GM21576 (cell line): Measurements from ENCODE around the gene PTGDR.

Experiments used
- ATAC-seq: cut with Tn5 transposase; IDR thresholded peaks from one replicate; pipeline ENCODE4 v1.9.1; 2021; ENCODE audit warnings: mild to moderate bottlenecking, moderate library complexity; ENCODE audit not compliant: unreplicated experiment

Gene PTGDR

GRCh38 chr14:52267501-52268278, at the start of gene PTGDR:
Gene PTGDR, plus strand, starts transcription at chr14:52267698. Its CDS starts 117 bp downstream, at chr14:52267815.
- no peak for ATAC-seq

- ATAC-seq: no peak
Measured at GRCh38 chr14:52219488-52220084, 47.9 kb upstream of the PTGDR start.

- ATAC-seq: no peak
Measured at GRCh38 chr14:52220924-52221811, 46.3 kb upstream of the PTGDR start.

GRCh38 chr14:52222901-52223300, 44.6 kb upstream of the PTGDR start:
- ATAC-seq: no peak

- no peak for ATAC-seq
Measured at GRCh38 chr14:52227619-52228222, 39.8 kb upstream of the PTGDR start.

- no peak for ATAC-seq
Measured at GRCh38 chr14:52233693-52234092, 33.8 kb upstream of the PTGDR start.

GRCh38 chr14:52235434-52235833, 32.1 kb upstream of the PTGDR start:
- ATAC-seq: no peak

GRCh38 chr14:52235866-52236510, 31.5 kb upstream of the PTGDR start:
- ATAC-seq: no peak

GRCh38 chr14:52238682-52239081, 28.8 kb upstream of the PTGDR start:
- no peak for ATAC-seq

- no peak for ATAC-seq
Measured at GRCh38 chr14:52240623-52241022, 26.9 kb upstream of the PTGDR start.

GRCh38 chr14:52241087-52241793, 26.3 kb upstream of the PTGDR start:
- no peak for ATAC-seq

GRCh38 chr14:52244328-52244727, 23.2 kb upstream of the PTGDR start:
- peak; percentile 81 for ATAC-seq

- ATAC-seq: peak; percentile 35
Measured at GRCh38 chr14:52244997-52245396, 22.5 kb upstream of the PTGDR start.

GRCh38 chr14:52248057-52248456, 19.4 kb upstream of the PTGDR start:
- no peak for ATAC-seq

- no peak for ATAC-seq
Measured at GRCh38 chr14:52251724-52252123, 15.8 kb upstream of the PTGDR start.

GRCh38 chr14:52253503-52253902, 14.0 kb upstream of the PTGDR start:
- ATAC-seq: no peak

- ATAC-seq: no peak
Measured at GRCh38 chr14:52254086-52254485, 13.4 kb upstream of the PTGDR start.

GRCh38 chr14:52258783-52259182, 8.7 kb upstream of the PTGDR start:
- ATAC-seq: no peak

GRCh38 chr14:52259434-52259833, 8.1 kb upstream of the PTGDR start:
- no peak for ATAC-seq

- ATAC-seq: no peak
Measured at GRCh38 chr14:52262600-52262999, 4.9 kb upstream of the PTGDR start.
